NCI-H82 treated with DMSO at 0.1 percent for 48 hours (cell line): ENCODE results near the gene CCDC116.
A peak's percentile ranks its signal among the peaks of the same experiment; 100 is the strongest.
"Not testable (repeated sequence)": the region's sequence is repeated elsewhere in the genome, so short reads cannot be mapped to it uniquely, and the experiment has no call there.

ENCODE experiments used
- DNase-seq: peaks from one replicate; lab custom pipeline; 2025; ENCODE audit not compliant: unreplicated experiment; lab: John Stamatoyannopoulos, UW

The CCDC116 gene

GRCh38 chr22:21651521-21652009 lies 19.0 kb downstream of the CCDC116 start:
- DNase-seq, result no peak

- DNase-seq, result peak; percentile 66
Measured at GRCh38 chr22:21652010-21652546, 19.5 kb downstream of the CCDC116 start.

DNA sequence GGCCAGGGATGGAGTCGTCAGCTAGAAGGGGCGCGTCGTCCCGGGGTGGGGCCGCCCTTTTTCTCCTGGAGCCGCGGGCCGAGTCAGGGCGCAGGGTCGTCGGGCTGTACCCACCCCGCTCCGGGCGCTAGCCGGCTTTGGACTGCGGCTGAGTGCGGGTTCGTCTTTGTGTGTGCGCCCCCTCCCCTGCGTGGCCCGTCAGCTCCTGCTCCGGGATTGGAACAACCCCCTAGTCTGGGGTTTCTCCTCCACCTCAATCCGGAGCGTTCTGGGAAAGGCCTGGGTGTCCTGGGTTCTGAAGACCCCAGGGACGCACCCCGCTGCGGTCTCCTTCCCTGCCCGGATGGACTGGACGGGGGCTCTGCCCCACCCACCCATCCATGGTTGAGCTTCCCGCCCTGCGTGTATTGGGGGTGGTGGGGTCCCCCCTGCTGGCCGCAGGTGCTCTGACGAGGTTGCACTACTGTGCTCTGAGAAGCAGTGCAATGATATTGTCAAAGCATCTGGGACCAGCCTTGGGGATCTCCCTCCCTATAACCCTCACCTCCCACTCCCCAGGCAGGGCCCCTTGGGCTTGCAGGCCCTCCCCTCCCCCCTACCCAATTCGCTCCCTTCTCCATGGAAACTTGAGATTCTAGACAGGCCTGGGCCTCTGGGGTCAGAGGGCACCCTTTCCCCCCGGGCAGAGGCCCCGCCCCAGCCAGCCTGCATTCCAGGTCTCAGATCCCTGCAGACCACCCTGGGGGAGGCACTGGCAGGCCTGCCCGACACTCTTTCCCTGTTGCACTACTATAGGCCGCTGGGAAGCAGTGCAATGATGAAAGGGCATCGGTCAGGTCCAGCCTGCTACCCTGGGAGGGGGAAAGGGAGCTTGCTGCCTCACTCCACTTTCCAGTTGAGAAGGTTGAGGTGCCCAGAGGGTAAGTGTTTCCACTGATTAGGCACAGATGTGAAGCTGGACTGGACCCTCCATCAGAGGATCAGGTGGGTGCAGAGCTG lies 20.3 kb downstream of the CCDC116 start:
- DNase-seq, result no peak

GRCh38 chr22:21657020-21657359 lies 24.4 kb downstream of the CCDC116 start:
- DNase-seq, result no peak

- peak; percentile 51 for DNase-seq
Measured at GRCh38 chr22:21657360-21658032, 24.9 kb downstream of the CCDC116 start.

- DNase-seq, result no peak
Measured at GRCh38 chr22:21659864-21660525, 27.4 kb downstream of the CCDC116 start.

- DNase-seq, result no peak
Measured at GRCh38 chr22:21660904-21661303, 28.3 kb downstream of the CCDC116 start.

GRCh38 chr22:21661991-21662390 lies 29.4 kb downstream of the CCDC116 start:
- DNase-seq, result no peak

- DNase-seq, result no peak
Measured at GRCh38 chr22:21663738-21664137, 31.2 kb downstream of the CCDC116 start.

GRCh38 chr22:21665047-21665851 lies 32.7 kb downstream of the CCDC116 start:
- DNase-seq, result no peak

DNA sequence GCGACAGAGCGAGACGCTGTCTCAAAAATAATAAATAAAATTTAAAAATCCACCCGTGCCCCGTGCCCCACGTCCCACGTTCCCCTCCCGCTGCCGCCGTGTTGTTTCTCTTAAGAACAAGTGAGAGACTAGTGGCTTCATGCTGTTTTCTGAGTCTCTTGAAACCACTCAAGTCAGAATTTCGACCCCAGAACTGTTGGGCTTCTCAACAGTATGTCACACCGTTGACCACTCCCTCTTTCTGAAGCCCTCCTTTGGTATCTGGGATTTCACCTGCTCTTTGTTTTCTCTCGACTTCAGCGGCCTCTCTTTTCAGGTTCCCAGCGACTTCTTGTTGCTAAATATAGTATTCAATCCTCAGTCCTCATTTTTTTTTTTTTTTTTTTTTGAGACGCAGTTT lies 34.2 kb downstream of the CCDC116 start:
- no peak for DNase-seq

GRCh38 chr22:21669026-21669425 lies 36.5 kb downstream of the CCDC116 start:
- no peak for DNase-seq

GRCh38 chr22:21672107-21672629 lies 39.6 kb downstream of the CCDC116 start:
- DNase-seq, result no peak

DNA sequence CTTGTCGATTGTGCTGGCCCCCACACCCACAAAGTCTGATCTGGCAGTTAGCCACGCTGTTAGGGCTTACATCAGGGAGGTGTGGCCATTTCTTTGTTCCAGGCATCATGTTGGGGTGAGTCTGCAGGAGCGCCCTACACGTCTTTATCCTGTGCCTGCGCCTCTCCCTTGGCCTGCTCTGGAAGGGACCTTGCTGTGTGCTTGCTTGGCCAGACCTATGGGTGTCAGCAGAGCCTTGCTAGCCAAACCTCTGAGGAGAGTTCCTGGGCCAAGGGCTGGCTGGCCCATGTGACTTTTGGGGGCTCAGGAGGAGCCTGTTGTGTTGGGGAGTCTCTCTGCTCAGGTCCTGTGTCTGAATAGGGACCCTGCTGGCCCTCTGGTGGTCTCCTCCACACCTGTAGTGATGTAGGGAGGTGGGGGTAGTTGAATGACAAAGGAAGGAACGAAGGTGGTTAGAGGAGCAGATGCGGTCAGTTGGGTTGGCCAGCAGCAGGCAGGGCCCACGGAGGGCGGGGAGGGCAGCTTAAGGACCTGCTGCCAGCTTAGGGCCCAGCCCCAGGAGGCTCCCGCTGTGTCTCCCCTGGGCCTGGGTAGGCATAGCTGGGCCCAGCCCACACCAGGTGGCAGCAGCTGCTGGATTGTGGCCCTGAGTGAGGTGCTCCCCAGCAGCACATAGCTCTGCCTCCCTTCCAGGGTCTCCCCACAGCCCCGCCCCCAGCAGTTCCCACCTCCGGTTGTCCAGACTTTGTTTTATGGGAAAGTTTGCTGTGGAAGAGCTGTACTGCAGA lies 41.2 kb downstream of the CCDC116 start:
- DNase-seq, result no peak

- no peak for DNase-seq
Measured at GRCh38 chr22:21674638-21675245, 42.2 kb downstream of the CCDC116 start.

DNA sequence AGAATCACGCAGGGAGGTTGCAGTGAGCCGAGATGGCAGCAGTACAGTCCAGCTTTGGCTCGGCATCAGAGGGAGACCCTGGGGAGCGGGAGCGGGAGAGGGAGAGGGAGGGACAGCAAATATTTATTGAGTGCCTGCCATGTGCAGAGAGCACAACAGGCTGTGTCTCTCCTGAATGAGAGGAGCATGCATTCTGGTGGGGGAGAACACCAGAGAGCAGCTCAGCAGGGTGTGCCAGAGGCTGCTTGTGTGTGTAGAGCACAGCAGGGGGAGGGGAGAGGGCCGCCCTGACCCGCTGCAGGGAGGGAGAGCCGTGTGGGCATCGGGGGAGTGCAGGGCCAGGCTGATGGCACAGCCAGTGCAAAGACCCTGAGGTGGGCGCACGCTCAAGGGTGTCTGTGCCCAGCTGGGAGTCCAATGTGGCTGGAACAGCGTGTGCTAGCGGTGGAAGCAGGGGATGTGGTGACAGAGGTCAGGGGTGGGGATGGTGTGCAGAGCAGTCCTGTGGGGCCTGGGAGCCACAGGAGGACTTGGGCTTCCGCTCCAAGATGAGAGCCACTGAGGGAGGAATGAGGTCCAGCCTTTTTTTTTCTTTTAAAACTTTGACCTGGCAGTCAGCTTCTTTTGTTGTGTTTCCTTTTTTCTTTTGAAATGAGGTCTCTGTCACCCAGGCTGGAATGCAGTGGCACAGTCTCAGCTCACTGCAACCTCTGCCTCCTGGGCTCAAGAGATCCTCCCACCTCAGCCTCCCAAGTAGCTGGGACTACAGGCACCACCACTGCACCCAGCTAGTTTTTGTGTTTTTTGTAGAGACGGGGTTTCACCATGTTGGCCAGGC lies 45.3 kb downstream of the CCDC116 start:
- no peak for DNase-seq

DNA sequence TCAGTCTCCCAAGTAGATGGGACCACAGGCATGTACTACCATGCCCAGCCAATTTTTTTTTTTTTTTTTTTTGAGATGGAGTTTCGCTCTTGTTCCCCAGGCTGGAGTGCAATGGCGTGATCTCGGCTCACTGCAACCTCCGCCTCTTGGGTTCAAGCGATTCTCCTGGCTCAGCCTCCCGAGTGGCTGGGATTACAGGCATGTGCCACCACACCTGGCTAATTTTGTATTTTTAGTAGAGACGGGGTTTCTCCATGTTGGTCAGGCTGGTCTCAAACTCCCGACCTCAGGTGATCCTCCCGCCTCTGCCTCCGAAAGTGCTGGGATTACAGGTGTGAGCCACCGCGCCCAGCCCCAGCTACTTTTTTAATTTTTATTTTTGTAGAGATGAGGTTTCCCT lies 46.3 kb downstream of the CCDC116 start:
- DNase-seq, result not testable (repeated sequence)

DNA sequence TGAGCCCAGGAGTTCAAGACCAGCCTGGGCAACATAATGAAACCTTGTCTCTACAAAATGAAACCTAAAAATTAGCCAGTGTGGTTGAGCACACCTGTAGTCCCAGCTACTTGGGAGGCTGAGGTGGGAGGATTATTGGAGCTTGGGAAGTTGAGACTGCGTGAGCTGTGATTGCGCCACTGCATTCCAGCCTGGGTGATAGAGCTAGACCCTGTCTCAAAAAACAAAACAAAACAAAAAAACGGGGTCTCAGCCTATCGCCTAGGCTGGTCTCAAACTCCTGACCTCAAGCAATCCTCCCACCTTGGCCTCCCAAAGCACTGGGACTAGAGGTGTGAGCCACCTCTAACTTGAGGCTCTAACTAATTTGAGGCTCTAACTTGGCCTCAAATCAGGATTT lies 46.8 kb downstream of the CCDC116 start:
- DNase-seq, result no peak
